Endothelial cell of umbilical vein (primary cell): ENCODE data around the gene MARS1.

Experiments
- EZH2 ChIP-seq: IDR thresholded peaks from 2 replicates; pipeline ENCODE4 v1.6.1; 2012; ENCODE audit warnings: borderline replicate concordance, low read depth, mild to moderate bottlenecking, moderate library complexity, low read length, inconsistent platforms; ENCODE audit not compliant: severe bottlenecking
- FOS ChIP-seq: IDR thresholded peaks from 2 replicates; pipeline ENCODE4 v1.6.1; 2011; ENCODE audit warnings: mild to moderate bottlenecking, low read length, moderate library complexity, borderline replicate concordance; ENCODE audit not compliant: insufficient read depth
- POLR2A ChIP-seq: IDR thresholded peaks from 2 replicates; pipeline ENCODE4 v1.6.1; 2012; ENCODE audit warnings: low read depth, mild to moderate bottlenecking, control low read depth, low read length
- POLR2AphosphoS5 ChIP-seq: IDR thresholded peaks from 2 replicates; pipeline ENCODE4 v1.6.1; 2012; ENCODE audit warnings: low read depth, mild to moderate bottlenecking, control low read depth, low read length, moderate library complexity; ENCODE audit not compliant: insufficient read depth
- TF ChIP-seq, protein P1 (sequence below), 2 donors: IDR thresholded peaks; 1 replicate in 1 of 2; 2 replicates in 1 of 2; pipeline ENCODE4 v1.5.1; 2011; ENCODE audit warnings: low read length in 2 of 2, mild to moderate bottlenecking in 2 of 2, moderate library complexity in 2 of 2, control low read depth in 1 of 2, inconsistent platforms in 1 of 2, low read depth in 1 of 2; ENCODE audit not compliant: insufficient read depth in 1 of 2; ENCODE audit errors: extremely low read depth in 1 of 2
- TF ChIP-seq, protein P2 (sequence below): IDR thresholded peaks from 2 replicates; pipeline ENCODE4 v1.6.1; 2011; ENCODE audit not compliant: insufficient read depth, insufficient read length

DNA sequence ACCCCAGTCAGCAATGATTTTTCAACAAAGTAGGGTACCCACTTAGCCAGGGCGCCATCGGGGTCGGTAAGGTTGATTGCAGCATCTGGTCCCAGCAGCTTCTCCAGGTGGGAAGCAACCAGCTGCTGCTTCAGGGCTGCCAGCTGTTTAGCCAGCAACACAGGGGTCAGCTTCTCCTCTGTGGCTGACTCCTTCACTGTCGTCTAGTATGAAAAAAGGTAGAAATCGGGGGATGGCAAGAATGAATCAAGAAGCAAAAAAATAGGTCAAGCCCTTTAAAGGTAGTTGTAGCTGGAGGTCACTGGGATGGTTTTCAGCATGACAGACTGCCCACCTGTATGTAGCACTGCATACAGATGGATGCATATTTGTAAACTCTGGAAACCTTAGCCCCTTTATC, 46.4 kb downstream of the MARS1 start:
- TF ChIP-seq, protein P1, sequence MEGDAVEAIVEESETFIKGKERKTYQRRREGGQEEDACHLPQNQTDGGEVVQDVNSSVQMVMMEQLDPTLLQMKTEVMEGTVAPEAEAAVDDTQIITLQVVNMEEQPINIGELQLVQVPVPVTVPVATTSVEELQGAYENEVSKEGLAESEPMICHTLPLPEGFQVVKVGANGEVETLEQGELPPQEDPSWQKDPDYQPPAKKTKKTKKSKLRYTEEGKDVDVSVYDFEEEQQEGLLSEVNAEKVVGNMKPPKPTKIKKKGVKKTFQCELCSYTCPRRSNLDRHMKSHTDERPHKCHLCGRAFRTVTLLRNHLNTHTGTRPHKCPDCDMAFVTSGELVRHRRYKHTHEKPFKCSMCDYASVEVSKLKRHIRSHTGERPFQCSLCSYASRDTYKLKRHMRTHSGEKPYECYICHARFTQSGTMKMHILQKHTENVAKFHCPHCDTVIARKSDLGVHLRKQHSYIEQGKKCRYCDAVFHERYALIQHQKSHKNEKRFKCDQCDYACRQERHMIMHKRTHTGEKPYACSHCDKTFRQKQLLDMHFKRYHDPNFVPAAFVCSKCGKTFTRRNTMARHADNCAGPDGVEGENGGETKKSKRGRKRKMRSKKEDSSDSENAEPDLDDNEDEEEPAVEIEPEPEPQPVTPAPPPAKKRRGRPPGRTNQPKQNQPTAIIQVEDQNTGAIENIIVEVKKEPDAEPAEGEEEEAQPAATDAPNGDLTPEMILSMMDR (IDR thresholded peaks at IDR 0.05; ENCODE audit: extremely low read depth in 1 of 2, insufficient read depth in 1 of 2, low read depth in 1 of 2, low read length in 2 of 2), result no peak
- TF ChIP-seq POLR2A, result no peak
- TF ChIP-seq EZH2, result no peak
- TF ChIP-seq, protein P2, sequence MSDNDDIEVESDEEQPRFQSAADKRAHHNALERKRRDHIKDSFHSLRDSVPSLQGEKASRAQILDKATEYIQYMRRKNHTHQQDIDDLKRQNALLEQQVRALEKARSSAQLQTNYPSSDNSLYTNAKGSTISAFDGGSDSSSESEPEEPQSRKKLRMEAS, result no peak
- TF ChIP-seq POLR2AphosphoS5, result no peak
- TF ChIP-seq FOS, result no peak
